ENCODE results near the gene THSD7B.

Gene THSD7B

GRCh38 chr2:136962105-136962725 is 196.9 kb downstream of the THSD7B start:
- no peak for TF ChIP-seq CTCF (IDR thresholded peaks at IDR 0.05)

GRCh38 chr2:136966485-136966884 is 201.1 kb downstream of the THSD7B start:
- no peak for TF ChIP-seq CTCF (IDR thresholded peaks at IDR 0.05)

GRCh38 chr2:136980303-136980702 is 215.0 kb downstream of the THSD7B start:
- TF ChIP-seq CTCF (IDR thresholded peaks at IDR 0.05), result no peak

- no peak for TF ChIP-seq CTCF (IDR thresholded peaks at IDR 0.05)
These were observed 219.7 kb downstream of the THSD7B start for GRCh38 chr2:136985044-136985443.

GRCh38 chr2:136986605-136987221 is 221.4 kb downstream of the THSD7B start:
- TF ChIP-seq CTCF (IDR thresholded peaks at IDR 0.05), result no peak

GRCh38 chr2:136990316-136990715 is 225.0 kb downstream of the THSD7B start:
- no peak for TF ChIP-seq CTCF (IDR thresholded peaks at IDR 0.05)

- no peak for TF ChIP-seq CTCF (IDR thresholded peaks at IDR 0.05)
These were observed 229.4 kb downstream of the THSD7B start for GRCh38 chr2:136994793-136995192.
